H1 (cell line): Measurements from ENCODE around the gene FNIP2. TPM values are rescaled to one million over a fixed set of nuclear protein-coding genes. Genes with fewer than 3 reads are reported as not detected.

Source experiments
- CTCF ChIA-PET: fragments of 300-600 bp; sonication (Branson Sonifier 250); formaldehyde crosslinking; loops from one replicate; lab custom pipeline; 2021; ENCODE audit not compliant: partially characterized antibody; lab: Charles Lee
- POLR2A ChIA-PET: fragments of 300-600 bp; sonication (Branson Sonifier 250); formaldehyde crosslinking; loops from one replicate; lab custom pipeline; 2021; ENCODE audit warnings: inconsistent platforms; ENCODE audit not compliant: partially characterized antibody; lab: Charles Lee
- DNase-seq, 2 experiments: peaks; one replicate each; pipeline versions ENCODE4 v3.0.0 to v3.0.0-alpha.2; 2010 to 2022; ENCODE audit warnings: low spot score in 2 of 2, low read depth in 1 of 2, mixed read lengths in 1 of 2
- FAIRE-seq: peaks from 2 replicates; lab custom pipeline; 2011; peaks lifted over from hg19 to GRCh38; lab: Jason Lieb, UNC
- H2AFZ ChIP-seq: 2 replicates; pipeline ENCODE4 v1.8.1; 2012; ENCODE audit warnings: low read length, inconsistent platforms
- H2AK5ac ChIP-seq: 2 replicates; pipeline ENCODE4 v1.6.1; 2013; ENCODE audit warnings: low read depth, low read length
- H2BK120ac ChIP-seq: replicated peaks from 2 replicates; pipeline ENCODE3; 2013; ENCODE audit warnings: low read depth, low read length, inconsistent platforms
- H2BK12ac ChIP-seq: 2 replicates; pipeline ENCODE4 v1.6.1; 2013; ENCODE audit warnings: low read depth, low read length
- H2BK15ac ChIP-seq: 2 replicates; pipeline ENCODE4 v1.6.1; 2013; ENCODE audit warnings: low read length
- H2BK20ac ChIP-seq: 2 replicates; pipeline ENCODE4 v1.6.1; 2013; ENCODE audit warnings: low read length
- H2BK5ac ChIP-seq: 2 replicates; pipeline ENCODE4 v1.6.1; 2013; ENCODE audit warnings: low read depth, low read length
- H3K14ac ChIP-seq: 2 replicates; pipeline ENCODE4 v1.6.1; 2013; ENCODE audit warnings: inconsistent platforms; ENCODE audit not compliant: insufficient read length
- H3K18ac ChIP-seq: 2 replicates; pipeline ENCODE4 v1.6.1; 2013; ENCODE audit warnings: low read length; ENCODE audit errors: extremely low read depth
- H3K23ac ChIP-seq: 2 replicates; pipeline ENCODE4 v1.6.1; 2013; ENCODE audit warnings: inconsistent platforms; ENCODE audit not compliant: insufficient read length
- H3K23me2 ChIP-seq: 2 replicates; pipeline ENCODE4 v1.6.1; 2013; ENCODE audit warnings: low read depth, low read length
- H3K27ac ChIP-seq: 2 replicates; pipeline ENCODE4 v1.6.1; 2011; ENCODE audit warnings: low read depth, low read length, inconsistent platforms
- H3K27me3 ChIP-seq, 4 experiments: replicated peaks in 1 of 4; 1 replicate in 1 of 4; 2 replicates in 3 of 4; pipeline versions ENCODE4 v1.6.1 to v1.8.1; 2011 to 2013; ENCODE audit warnings: low read length in 3 of 4, mild to moderate bottlenecking in 3 of 4, inconsistent platforms in 2 of 4, mixed read lengths in 2 of 4, moderate library complexity in 1 of 4; ENCODE audit not compliant: control insufficient read depth in 3 of 4, insufficient read depth in 3 of 4; ENCODE audit errors: extremely low read depth in 1 of 4
- H3K36me3 ChIP-seq, 4 experiments: 2 replicates each; pipeline versions ENCODE4 v1.6.1 to v1.8.1; 2011 to 2013; ENCODE audit warnings: mild to moderate bottlenecking in 4 of 4, low read length in 3 of 4, moderate library complexity in 2 of 4, control low read depth in 1 of 4, inconsistent platforms in 1 of 4; ENCODE audit not compliant: insufficient read depth in 4 of 4, control insufficient read depth in 2 of 4
- H3K4ac ChIP-seq: replicated peaks from 2 replicates; pipeline ENCODE3; 2013; ENCODE audit warnings: low read length, low read depth, mixed read lengths, inconsistent platforms; ENCODE audit not compliant: insufficient read length
- H3K4me1 ChIP-seq, 4 experiments: replicated peaks in 1 of 4; 1 replicate in 1 of 4; 2 replicates in 3 of 4; pipeline versions ENCODE4 v1.6.1 to v1.8.1; 2011 to 2013; ENCODE audit warnings: low read length in 3 of 4, inconsistent platforms in 2 of 4, mixed read lengths in 1 of 4; ENCODE audit not compliant: insufficient read depth in 4 of 4, control insufficient read depth in 3 of 4
- H3K4me2 ChIP-seq, 2 experiments: 2 replicates each; pipeline versions ENCODE4 v1.6.1 to v1.8.1; 2011 to 2013; ENCODE audit warnings: low read depth in 2 of 2, low read length in 2 of 2, control low read depth in 1 of 2, inconsistent platforms in 1 of 2, mild to moderate bottlenecking in 1 of 2; ENCODE audit not compliant: insufficient read depth in 1 of 2
- H3K4me3 ChIP-seq, 4 experiments: fragments of 200-600, 300-600 bp in 1 of 4; sonication (generic), shearing (Covaris generic), sonication (Bioruptor Twin) in 1 of 4; 2 replicates each; pipeline versions ENCODE4 v1.5.1 to v1.8.1; 2011 to 2016; ENCODE audit warnings: low read length in 4 of 4, low read depth in 3 of 4, control low read depth in 2 of 4, inconsistent platforms in 2 of 4, mild to moderate bottlenecking in 2 of 4, mixed read lengths in 1 of 4, moderate library complexity in 1 of 4; ENCODE audit not compliant: insufficient read depth in 2 of 4; ENCODE audit errors: extremely low read depth in 1 of 4
- H3K56ac ChIP-seq: replicated peaks from 2 replicates; pipeline ENCODE3; 2013; ENCODE audit warnings: low read depth, mild to moderate bottlenecking, mixed read lengths, low read length, inconsistent platforms; ENCODE audit not compliant: insufficient read length
- H3K79me1 ChIP-seq: 2 replicates; pipeline ENCODE4 v1.6.1; 2013; ENCODE audit warnings: low read depth, low read length, control low read depth
- H3K79me2 ChIP-seq, 2 experiments: 2 replicates each; pipeline versions ENCODE4 v1.6.1 to v1.8.1; 2012 to 2013; ENCODE audit warnings: low read length in 2 of 2, mild to moderate bottlenecking in 2 of 2, inconsistent platforms in 1 of 2; ENCODE audit not compliant: insufficient read depth in 2 of 2, control insufficient read depth in 1 of 2
- H3K9ac ChIP-seq, 4 experiments: replicated peaks in 1 of 4; 1 replicate in 1 of 4; 2 replicates in 3 of 4; pipeline versions ENCODE4 v1.6.1 to v1.8.1; 2011 to 2013; ENCODE audit warnings: low read depth in 3 of 4, low read length in 3 of 4, control low read depth in 2 of 4, mild to moderate bottlenecking in 2 of 4, moderate library complexity in 2 of 4, inconsistent platforms in 1 of 4; ENCODE audit errors: extremely low read depth in 1 of 4
- H3K9me3 ChIP-seq, 2 experiments: 2 replicates each; pipeline versions ENCODE4 v1.6.1 to v1.8.1; 2012 to 2013; ENCODE audit warnings: mild to moderate bottlenecking in 2 of 2, moderate library complexity in 2 of 2, control low read depth in 1 of 2, inconsistent platforms in 1 of 2, low read depth in 1 of 2, low read length in 1 of 2, mixed read lengths in 1 of 2; ENCODE audit not compliant: insufficient read depth in 2 of 2
- H4K20me1 ChIP-seq, 2 experiments: replicated peaks in 1 of 2; 2 replicates each; pipeline versions ENCODE3 to v1.8.1; 2011 to 2013; ENCODE audit warnings: inconsistent platforms in 2 of 2, low read length in 2 of 2, mild to moderate bottlenecking in 1 of 2; ENCODE audit not compliant: insufficient read depth in 2 of 2, control insufficient read depth in 1 of 2
- H4K5ac ChIP-seq: 2 replicates; pipeline ENCODE4 v1.6.1; 2013; ENCODE audit warnings: low read length, low read depth, mixed read lengths, inconsistent platforms; ENCODE audit not compliant: insufficient read length
- H4K8ac ChIP-seq: 2 replicates; pipeline ENCODE4 v1.8.0; 2013; ENCODE audit warnings: mild to moderate bottlenecking, moderate library complexity, low read length, inconsistent platforms; ENCODE audit not compliant: insufficient read depth; ENCODE audit errors: extremely low read depth
- H4K91ac ChIP-seq: replicated peaks from 2 replicates; pipeline ENCODE3; 2013; ENCODE audit warnings: low read length, mixed read lengths, inconsistent platforms; ENCODE audit not compliant: insufficient read length
- BACH1 ChIP-seq: IDR thresholded peaks from 2 replicates; pipeline ENCODE4 v1.6.1; 2012; ENCODE audit warnings: low read length, improper control_type of control experiment
- CEBPB ChIP-seq: IDR thresholded peaks from 2 replicates; pipeline ENCODE4 v1.6.1; 2012; ENCODE audit warnings: low read depth, low read length
- HDAC2 ChIP-seq, 2 experiments: fragments of 300-600 bp in 1 of 2; sonication (generic) in 1 of 2; IDR thresholded peaks; 2 replicates each; pipeline ENCODE4 v1.6.1; 2011 to 2012; ENCODE audit warnings: low read depth in 2 of 2, low read length in 2 of 2, mild to moderate bottlenecking in 2 of 2, moderate library complexity in 2 of 2, borderline replicate concordance in 1 of 2, inconsistent platforms in 1 of 2
- RFX5 ChIP-seq: IDR thresholded peaks from 2 replicates; pipeline ENCODE4 v1.6.1; 2011; ENCODE audit warnings: low read depth, low read length, improper control_type of control experiment, borderline replicate concordance
- SIX5 ChIP-seq: IDR thresholded peaks from 2 replicates; pipeline ENCODE4 v1.6.1; 2011; ENCODE audit warnings: mild to moderate bottlenecking, low read depth, low read length
- TEAD4 ChIP-seq: IDR thresholded peaks from 2 replicates; pipeline ENCODE4 v1.6.1; 2012; ENCODE audit warnings: low read depth, low read length, inconsistent platforms, mixed read lengths
- USF2 ChIP-seq: IDR thresholded peaks from 2 replicates; pipeline ENCODE4 v1.6.1; 2011; ENCODE audit warnings: low read length, improper control_type of control experiment
- WGBS, 2 experiments: shearing (Covaris generic) in 1 of 2; methylation state at CpG; one replicate each; pipeline versions ENCODE4 v1.1.6 to v1.1.7; 2013 to 2015; ENCODE audit warnings: low lambda C conversion rate in 2 of 2, mixed read lengths in 2 of 2, inconsistent platforms in 1 of 2, low coverage in 1 of 2, missing lambda C conversion rate in 1 of 2; ENCODE audit not compliant: insufficient replicate concordance in 2 of 2, insufficient coverage in 1 of 2, insufficient read length in 1 of 2; ENCODE audit errors: extremely low coverage in 1 of 2, missing lambda C conversion rate in 1 of 2; 5-methylcytosine and 5-hydroxymethylcytosine counted together
- polyA plus RNA-seq, 7 experiments: library from polyadenylated mRNA; depleted of rRNA in 3 of 7; stranded (reverse) in 5 of 7; unstranded in 2 of 7; fragments of >200 nt in 5 of 7; fragments of 200-250 nt in 2 of 7; gene quantifications; 1 replicate in 5 of 7; 2 replicates in 1 of 7; 4 replicates in 1 of 7; pipeline versions ENCODE4 v1.2.1 to v1.2.3, GENCODE V29; 2011 to 2013; ENCODE audit warnings: missing spikeins in 2 of 7, mixed read lengths in 2 of 7
- total RNA-seq: library from RNA; stranded (reverse); fragmentation: NEBNext Ultra II Directional; extraction: Animal tissue kit (Norgen Biotek cat#: 25700); gene quantifications from 2 replicates; pipeline ENCODE4 v1.2.1, GENCODE V29; 2021

Gene FNIP2
- total and polyA plus RNA-seq, 2 of the 8 experiments (the other 6 are each of a cell fraction or from before 2014, with no cell fraction given): 4.0 to 13.0 TPM

GRCh38 chr4:158775091-158775651 is 6.3 kb downstream of the FNIP2 start:
- TF ChIP-seq HDAC2 (IDR thresholded peaks at IDR 0.05; ENCODE audit: borderline replicate concordance in 1 of 2, low read depth in 2 of 2, low read length in 2 of 2): no peak
- TF ChIP-seq BACH1: no peak
- TF ChIP-seq TEAD4: no peak
- TF ChIP-seq CEBPB: no peak
- TF ChIP-seq RFX5: no peak
- TF ChIP-seq SIX5: no peak
- no peak for TF ChIP-seq USF2
- Histone ChIP-seq H2AFZ (no peak overlapping the region), H4K5ac (no peak overlapping the region), H4K91ac (no peak overlapping the region), H4K20me1 (peaks cover 0 to 2% of the 10 kb centered on the region in 2 experiments), H2BK12ac (no peak overlapping the region), H2AK5ac (no peak overlapping the region), H3K23me2 (no peaks in the 10 kb centered on the region), H3K18ac (no peak overlapping the region), H4K8ac (no peak overlapping the region), H3K4me2 (no peak overlapping the region), H3K56ac (no peak overlapping the region), H3K27me3 (no peaks in the 10 kb centered on the region), H3K9me3 (no peaks in the 10 kb centered on the region), H3K9ac (no peak overlapping the region), H2BK15ac (no peak overlapping the region), H2BK120ac (no peak overlapping the region), H3K14ac (no peak overlapping the region), H3K27ac (no peak overlapping the region), H3K36me3 (no peaks in the 10 kb centered on the region), H2BK20ac (no peak overlapping the region), H3K79me2 (peaks cover 0 to 37% of the 10 kb centered on the region in 2 experiments; a peak in 3 of 4 replicates), H3K23ac (no peak overlapping the region), H3K79me1 (0 out of 2 replicates have a peak, but pooled peaks cover 2% of the 10 kb centered on the region), H2BK5ac (no peak overlapping the region), H3K4me3 (no peak overlapping the region), H3K4me1 (peaks cover 0 to 2% (median under 1%) of the 10 kb centered on the region in 4 experiments; a peak in 3 of 7 replicates), H3K4ac (no peak overlapping the region)
- 78% methylated on average over 1 of the region's 1 CpG; no CpG with 5 or more reads in 1 of the 2 experiments for WGBS, 2 experiments
- DNase-seq: no peak
- POLR2A ChIA-PET: interaction anchor here (0.6 to 0.9 kb wide), 2 partner anchors 20 to 64 kb away, joined by 3 read pairs; no protein-coding TSS in a partner anchor
- CTCF ChIA-PET: interaction anchor here (1.6 kb wide), 1 partner anchor 75 kb away, joined by 5 read pairs; no protein-coding TSS in a partner anchor
- FAIRE-seq: no peak
